ENCODE results near the gene SNX32.

GRCh38 chr11:65899356-65900124, 65.8 kb downstream of the SNX32 start:
- TF ChIP-seq CTCF (conservative IDR thresholded peaks at IDR 0.05; ENCODE audit: low read length) (no peak), EZH2phosphoT487 (IDR thresholded peaks at IDR 0.05; ENCODE audit: borderline replicate concordance) (no peak)
